ENCODE results near the gene DYRK1A. TPM values are rescaled to one million over a fixed set of nuclear protein-coding genes. Genes with fewer than 3 reads are reported as not detected.

DYRK1A gene
- polyA plus RNA-seq, 1 donor: 52.4 TPM

DNA sequence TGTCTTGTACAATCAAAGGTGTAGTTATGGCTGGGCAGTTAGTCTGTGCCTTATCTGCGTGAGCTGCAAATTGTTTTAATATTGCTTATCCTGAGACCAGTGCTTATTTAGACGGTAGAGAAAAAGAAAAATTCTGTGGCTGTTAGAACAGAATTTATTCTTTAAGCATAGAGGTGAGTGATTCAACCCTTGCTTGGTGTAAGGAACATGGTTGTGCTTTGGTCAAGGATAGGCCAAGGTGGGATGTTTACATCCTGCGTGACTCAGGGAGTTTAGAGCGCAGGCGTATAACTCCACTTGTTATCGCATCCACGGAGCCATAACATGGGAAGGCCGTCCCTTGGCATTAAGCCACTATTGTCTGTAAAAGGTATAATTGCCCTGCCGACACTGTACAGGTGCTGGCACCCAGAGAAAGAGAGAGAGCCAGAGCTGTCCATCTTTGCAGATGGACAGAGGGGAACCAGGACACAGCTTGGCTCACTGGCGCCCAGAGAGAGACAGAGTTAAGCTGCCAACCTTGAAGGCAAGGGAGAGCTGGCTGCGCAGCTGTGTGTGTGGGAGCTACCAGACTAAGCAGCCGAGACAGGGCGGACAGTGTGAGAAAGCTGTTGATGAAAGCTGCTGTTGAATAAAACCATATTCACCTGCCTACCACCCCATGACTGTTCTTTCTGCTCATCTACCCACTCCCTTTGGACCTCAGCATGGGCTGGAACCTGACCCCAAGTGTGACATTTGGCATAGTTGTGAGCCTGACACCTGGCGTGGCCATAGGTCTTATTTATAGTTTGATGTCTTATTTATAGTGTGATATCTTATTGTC is 200.4 kb downstream of the DYRK1A start:
- DNase-seq (ENCODE audit: low read depth): no peak

DNA sequence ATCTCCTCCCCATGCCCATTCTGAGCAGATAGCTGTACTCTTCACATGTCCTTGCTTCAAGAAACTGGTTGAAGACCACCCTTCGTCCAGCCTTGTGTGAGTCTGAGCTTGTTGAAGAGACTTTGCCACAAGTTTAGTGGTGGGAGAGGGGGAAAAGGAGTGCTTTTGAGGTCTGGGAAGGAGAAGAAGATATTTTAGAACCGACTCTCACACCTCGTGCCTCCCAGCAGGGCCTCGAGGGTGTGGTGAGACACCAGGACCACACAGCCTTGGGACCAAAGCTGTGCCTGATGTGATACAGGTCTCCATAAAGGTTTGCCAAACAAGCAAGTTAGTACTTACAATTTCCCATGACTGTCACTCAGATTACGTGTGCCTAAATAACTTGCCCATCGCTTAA is 201.8 kb downstream of the DYRK1A start:
- no peak for DNase-seq (ENCODE audit: low read depth)

DNA sequence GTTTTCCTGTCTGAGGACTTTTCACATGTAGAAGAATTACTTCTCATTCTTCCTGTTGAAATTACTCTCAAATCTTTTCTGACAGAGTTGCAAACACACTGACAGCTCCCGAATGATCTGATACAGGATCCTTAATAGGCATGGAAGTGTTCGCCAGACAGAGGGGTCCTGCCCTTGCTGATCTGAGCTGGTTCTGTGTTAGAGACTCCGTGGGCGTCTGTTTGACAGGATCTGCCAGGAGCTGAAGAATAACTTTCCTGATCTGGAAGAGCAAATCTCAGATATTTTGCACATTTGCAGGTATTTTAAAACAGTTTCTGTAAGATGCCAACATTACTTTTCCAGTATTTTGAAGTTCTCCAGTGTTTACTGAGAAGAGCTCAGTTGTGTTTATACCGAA is 202.3 kb downstream of the DYRK1A start:
- DNase-seq (ENCODE audit: low read depth): no peak

DNA sequence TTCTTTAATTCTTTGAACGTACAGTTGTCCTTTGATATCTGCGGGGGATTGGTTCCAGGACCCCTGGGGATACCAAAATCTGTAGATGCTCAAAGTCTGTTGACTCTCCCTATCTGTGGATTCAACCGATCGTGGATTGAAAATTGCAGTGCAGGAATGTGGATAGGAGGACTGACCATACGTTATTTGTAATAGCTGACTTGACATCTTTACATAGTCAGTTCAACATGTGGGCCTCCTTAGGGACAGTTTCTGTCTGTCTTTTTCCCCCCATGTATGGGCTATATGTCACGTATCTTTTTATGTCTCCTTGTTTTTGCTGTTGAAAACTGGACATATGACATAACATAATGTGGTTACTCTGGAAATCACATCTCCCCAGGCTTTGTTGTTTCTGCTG is 204.9 kb downstream of the DYRK1A start:
- DNase-seq (ENCODE audit: low read depth): no peak

DNA sequence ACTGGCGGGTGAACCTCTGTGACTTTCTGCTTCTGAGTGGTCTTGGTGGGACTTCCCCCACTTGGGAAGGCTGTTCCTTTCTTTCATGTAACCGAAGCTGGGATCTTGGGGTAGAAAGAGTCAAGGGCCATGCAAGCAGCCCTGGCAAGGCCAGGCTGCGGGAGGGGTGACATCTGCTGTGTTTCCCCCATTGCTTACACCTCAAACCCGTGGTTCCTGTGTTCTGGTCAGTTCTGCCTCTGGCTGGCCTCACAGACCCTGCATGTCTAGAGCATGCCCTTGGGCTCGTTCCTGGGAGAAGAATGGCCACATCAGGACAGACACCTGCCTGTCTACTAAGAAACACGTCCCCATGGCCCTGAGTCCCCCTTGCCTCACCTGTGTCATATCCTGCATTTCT is 207.7 kb downstream of the DYRK1A start:
- DNase-seq (ENCODE audit: low read depth): no peak

DNA sequence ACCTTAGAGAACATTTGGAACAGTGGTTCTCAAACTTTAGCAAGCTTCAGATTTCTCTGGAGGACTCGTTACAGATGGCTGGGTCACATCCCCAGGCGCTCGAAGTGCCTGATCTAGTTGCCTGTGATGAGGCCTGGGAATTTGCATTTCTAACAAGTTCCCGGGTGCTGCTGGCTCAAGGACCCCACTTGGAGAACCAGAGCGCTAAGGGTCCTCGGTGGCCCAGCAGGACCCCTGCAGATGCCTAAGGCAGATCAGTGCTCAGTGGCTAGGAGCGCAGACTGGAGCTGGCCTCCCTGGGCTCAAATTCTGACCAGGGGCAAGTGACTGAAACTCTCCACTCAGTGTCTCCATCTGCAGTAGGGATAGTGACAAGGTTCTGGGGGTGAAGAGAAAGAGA is 208.2 kb downstream of the DYRK1A start:
- DNase-seq (ENCODE audit: low read depth): no peak

DNA sequence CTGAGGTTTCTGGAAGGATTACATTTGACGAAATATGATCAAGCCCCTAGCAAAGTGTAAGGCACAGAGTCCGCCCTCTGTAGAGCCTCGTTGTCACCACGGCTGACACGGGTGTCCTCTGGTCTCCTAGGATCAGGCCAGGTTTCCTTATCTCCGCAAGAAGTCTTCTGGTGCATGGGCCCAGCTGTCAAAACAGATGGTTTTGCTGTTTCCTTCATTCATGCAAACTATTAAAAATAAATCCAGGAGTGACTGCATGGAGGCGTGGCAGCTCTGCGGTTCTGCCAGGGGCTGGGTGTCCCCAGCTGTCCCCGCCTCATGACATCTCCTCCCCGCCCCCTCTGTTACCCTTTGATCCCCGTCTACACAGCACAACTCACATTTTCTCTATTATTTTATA is 209.0 kb downstream of the DYRK1A start:
- no peak for DNase-seq (ENCODE audit: low read depth)

Other genes with a start within 250 kb of the DYRK1A start
- gene VPS26C, start 99.4 kb upstream of the DYRK1A start, polyA plus RNA-seq (ENCODE audit: insufficient read length): 29.3 TPM